Neural cell (in vitro differentiated cells): ENCODE measurements around the gene HRAS. TPM values are rescaled to one million over a fixed set of nuclear protein-coding genes. Genes with fewer than 3 reads are reported as not detected.

ENCODE experiments used
- H2AFZ ChIP-seq: fragments of 200-600, 300-800 bp; sonication (generic), shearing (Covaris generic); 2 replicates; pipeline ENCODE4 v1.6.0; 2014; ENCODE audit warnings: low read depth, mild to moderate bottlenecking, antibody characterized with exemption, low read length, moderate library complexity
- H3F3A ChIP-seq: fragments of 200-600 bp; shearing (Covaris generic); 2 replicates; pipeline ENCODE4 v1.6.1; 2016; ENCODE audit warnings: mild to moderate bottlenecking, moderate library complexity, mixed read lengths, antibody characterized with exemption, low read length; ENCODE audit not compliant: insufficient read depth, poor library complexity, severe bottlenecking
- H3K27ac ChIP-seq: fragments of 200-600, 300-800 bp; sonication (generic), shearing (Covaris generic); 2 replicates; pipeline ENCODE4 v1.5.1; 2014; ENCODE audit warnings: mild to moderate bottlenecking, low read length, moderate library complexity
- H3K27me3 ChIP-seq: fragments of 300-800, 200-600 bp; sonication (generic), shearing (Covaris generic); 2 replicates; pipeline ENCODE4 v1.6.0; 2014; ENCODE audit warnings: mild to moderate bottlenecking, low read depth, low read length, moderate library complexity; ENCODE audit not compliant: insufficient read depth
- H3K36me3 ChIP-seq: fragments of 300-800, 200-600 bp; sonication (generic), shearing (Covaris generic); 2 replicates; pipeline ENCODE4 v1.5.1; 2014; ENCODE audit warnings: mild to moderate bottlenecking, antibody characterized with exemption, low read length, moderate library complexity; ENCODE audit not compliant: insufficient read depth
- H3K4me2 ChIP-seq: fragments of 300-800, 200-600 bp; sonication (generic), shearing (Covaris generic); 2 replicates; pipeline ENCODE4 v1.6.0; 2014; ENCODE audit warnings: mild to moderate bottlenecking, low read length
- H3K4me3 ChIP-seq: fragments of 300-800, 200-600 bp; sonication (generic), shearing (Covaris generic); 2 replicates; pipeline ENCODE4 v1.5.1; 2014; ENCODE audit warnings: mild to moderate bottlenecking, low read length, moderate library complexity
- H3K79me2 ChIP-seq: fragments of 200-600 bp; shearing (Covaris generic); replicated peaks from 2 replicates; pipeline ENCODE4 v1.6.0; 2014; ENCODE audit warnings: mild to moderate bottlenecking, low read length, moderate library complexity; ENCODE audit not compliant: insufficient read depth
- H3K9ac ChIP-seq: fragments of 300-800, 200-600 bp; sonication (generic), shearing (Covaris generic); 2 replicates; pipeline ENCODE4 v1.6.1; 2016; ENCODE audit warnings: mild to moderate bottlenecking, low read length, mixed read lengths
- H3K9me2 ChIP-seq: fragments of 200-600 bp; shearing (Covaris generic); 2 replicates; pipeline ENCODE4 v1.6.1; 2016; ENCODE audit warnings: mild to moderate bottlenecking, low read length, mixed read lengths; ENCODE audit not compliant: insufficient read depth
- H3K9me3 ChIP-seq: fragments of 200-600, 300-800 bp; sonication (generic), shearing (Covaris generic); 2 replicates; pipeline ENCODE4 v1.6.1; 2016; ENCODE audit warnings: mild to moderate bottlenecking, mixed run types, low read length, moderate library complexity, mixed read lengths
- H4K20me1 ChIP-seq: fragments of 200-600 bp; shearing (Covaris generic); 2 replicates; pipeline ENCODE4 v1.6.1; 2016; ENCODE audit warnings: mild to moderate bottlenecking, mixed run types; ENCODE audit not compliant: insufficient read depth
- EP300 ChIP-seq: fragments of 450-650 bp; conservative IDR thresholded peaks from 2 replicates; pipeline ENCODE4 v1.6.1; 2014; ENCODE audit warnings: antibody characterized with exemption, mild to moderate bottlenecking, moderate library complexity; ENCODE audit not compliant: poor library complexity, severe bottlenecking
- EZH2 ChIP-seq: fragments of 200-600, 300-800 bp; shearing (Covaris generic), sonication (generic); IDR thresholded peaks from 2 replicates; pipeline ENCODE4 v1.6.1; 2014; ENCODE audit warnings: antibody characterized with exemption, low read length, borderline replicate concordance, mild to moderate bottlenecking; ENCODE audit not compliant: insufficient read depth, poor library complexity, severe bottlenecking
- MXI1 ChIP-seq: fragments of 450-650 bp; conservative IDR thresholded peaks from 2 replicates; pipeline ENCODE4 v1.6.1; 2014; ENCODE audit warnings: antibody characterized with exemption, mild to moderate bottlenecking; ENCODE audit not compliant: poor library complexity, severe bottlenecking
- POLR2AphosphoS5 ChIP-seq: IDR thresholded peaks from 2 replicates; pipeline ENCODE4 v1.6.1; 2012
- RAD21 ChIP-seq: fragments of 450-650 bp; conservative IDR thresholded peaks from 2 replicates; pipeline ENCODE4 v1.6.1; 2014; ENCODE audit warnings: antibody characterized with exemption, mild to moderate bottlenecking, moderate library complexity
- SMC3 ChIP-seq: fragments of 450-650 bp; conservative IDR thresholded peaks from 2 replicates; pipeline ENCODE4 v1.6.1; 2014; ENCODE audit warnings: antibody characterized with exemption, mild to moderate bottlenecking, moderate library complexity; ENCODE audit not compliant: poor library complexity
- TAF1 ChIP-seq: IDR thresholded peaks from 2 replicates; pipeline ENCODE4 v1.6.1; 2012; ENCODE audit warnings: low read depth
- polyA plus RNA-seq: library from polyadenylated mRNA; depleted of rRNA; stranded (reverse); fragments of >200 nt; gene quantifications from 2 replicates; pipeline ENCODE4 v1.2.3, GENCODE V29; 2014
- TF ChIP-seq, protein P1 (sequence below): fragments of 450-650 bp; IDR thresholded peaks from 2 replicates; pipeline ENCODE4 v1.5.1; 2014; ENCODE audit warnings: antibody characterized with exemption, mild to moderate bottlenecking, moderate library complexity; ENCODE audit not compliant: poor library complexity, severe bottlenecking
- TF ChIP-seq, protein P2 (sequence below): IDR thresholded peaks from 2 replicates; pipeline ENCODE4 v1.6.1; 2012; ENCODE audit warnings: borderline replicate concordance

The HRAS gene
- polyA plus RNA-seq, 1 donor from 2014 or later = 120 TPM

DNA sequence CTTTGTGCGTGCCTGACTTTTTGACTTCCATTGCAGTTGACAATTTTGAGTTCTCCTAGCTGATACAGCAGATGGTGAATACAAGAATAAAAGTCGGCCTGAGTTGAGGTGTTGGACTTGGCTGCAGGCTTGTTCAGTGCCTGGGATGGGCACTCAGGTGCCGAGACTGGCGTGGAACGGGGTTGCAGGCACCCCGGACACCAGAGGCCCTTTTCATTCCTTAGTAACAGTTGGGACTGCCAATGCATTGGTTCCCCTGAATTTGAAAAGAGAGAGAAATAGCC, 42.2 kb upstream of the HRAS start:
- no peak overlapping the region for H3K27ac ChIP-seq

DNA sequence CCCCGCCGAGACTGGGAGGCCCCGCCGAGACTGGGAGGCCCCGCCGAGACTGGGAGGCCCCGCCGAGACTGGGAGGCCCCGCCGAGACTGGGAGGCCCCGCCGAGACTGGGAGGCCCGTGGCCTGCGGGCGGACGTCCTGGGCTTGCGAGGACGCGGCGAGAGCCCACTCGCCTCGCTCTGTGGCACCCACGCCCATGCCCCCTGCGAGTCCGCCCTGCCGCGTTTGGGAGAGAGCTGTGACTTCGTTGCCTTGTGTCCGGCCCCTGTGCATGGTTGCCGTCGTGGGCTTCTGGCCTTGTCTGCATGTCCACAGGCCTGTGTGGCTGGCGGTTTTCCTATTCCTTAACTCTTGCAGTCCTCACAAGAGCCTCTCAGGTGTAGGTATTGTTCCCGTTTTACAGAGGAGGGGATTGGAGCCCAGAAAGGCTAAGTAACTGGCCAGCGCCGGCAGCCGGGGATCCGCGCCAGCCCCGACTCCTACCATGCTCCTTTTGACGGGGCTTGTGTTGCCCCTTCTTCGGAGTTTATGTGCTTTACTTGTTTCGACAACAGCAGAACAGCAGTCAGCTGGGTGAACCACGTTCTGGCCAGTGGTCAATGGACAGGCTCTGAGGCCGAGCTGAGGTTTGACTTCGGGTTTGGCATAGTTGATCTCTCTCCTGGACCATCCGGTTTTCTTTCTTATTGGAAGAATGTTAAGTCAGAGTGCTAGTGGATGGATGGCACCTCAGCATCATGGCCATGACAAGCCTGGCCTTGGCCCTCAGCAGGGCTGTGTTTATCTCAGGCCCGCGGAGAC, 41.6 kb upstream of the HRAS start:
- Histone ChIP-seq H3K9me2 (no peaks in the 10 kb centered on the region), H3K4me3 (peak overlapping the region; percentile 97), H3F3A (no peaks in the 10 kb centered on the region), H3K9me3 (no peaks in the 10 kb centered on the region), H3K27me3 (no peaks in the 10 kb centered on the region), H3K36me3 (no peaks in the 10 kb centered on the region), H3K9ac (peak overlapping the region; percentile 93), H3K27ac (peak overlapping the region; percentile 52), H3K79me2 (peaks cover 39% of the 10 kb centered on the region), H2AFZ (no peak overlapping the region), H3K4me2 (peak overlapping the region; percentile 68), H4K20me1 (peaks cover 16% of the 10 kb centered on the region)
- TF ChIP-seq EZH2 (no peak), RAD21 (no peak), POLR2AphosphoS5 (no peak), TAF1 (no peak), SMC3 (no peak), MXI1 (no peak), EP300 (no peak)
- TF ChIP-seq, protein P1, sequence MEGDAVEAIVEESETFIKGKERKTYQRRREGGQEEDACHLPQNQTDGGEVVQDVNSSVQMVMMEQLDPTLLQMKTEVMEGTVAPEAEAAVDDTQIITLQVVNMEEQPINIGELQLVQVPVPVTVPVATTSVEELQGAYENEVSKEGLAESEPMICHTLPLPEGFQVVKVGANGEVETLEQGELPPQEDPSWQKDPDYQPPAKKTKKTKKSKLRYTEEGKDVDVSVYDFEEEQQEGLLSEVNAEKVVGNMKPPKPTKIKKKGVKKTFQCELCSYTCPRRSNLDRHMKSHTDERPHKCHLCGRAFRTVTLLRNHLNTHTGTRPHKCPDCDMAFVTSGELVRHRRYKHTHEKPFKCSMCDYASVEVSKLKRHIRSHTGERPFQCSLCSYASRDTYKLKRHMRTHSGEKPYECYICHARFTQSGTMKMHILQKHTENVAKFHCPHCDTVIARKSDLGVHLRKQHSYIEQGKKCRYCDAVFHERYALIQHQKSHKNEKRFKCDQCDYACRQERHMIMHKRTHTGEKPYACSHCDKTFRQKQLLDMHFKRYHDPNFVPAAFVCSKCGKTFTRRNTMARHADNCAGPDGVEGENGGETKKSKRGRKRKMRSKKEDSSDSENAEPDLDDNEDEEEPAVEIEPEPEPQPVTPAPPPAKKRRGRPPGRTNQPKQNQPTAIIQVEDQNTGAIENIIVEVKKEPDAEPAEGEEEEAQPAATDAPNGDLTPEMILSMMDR = no peak
- TF ChIP-seq, protein P2, sequence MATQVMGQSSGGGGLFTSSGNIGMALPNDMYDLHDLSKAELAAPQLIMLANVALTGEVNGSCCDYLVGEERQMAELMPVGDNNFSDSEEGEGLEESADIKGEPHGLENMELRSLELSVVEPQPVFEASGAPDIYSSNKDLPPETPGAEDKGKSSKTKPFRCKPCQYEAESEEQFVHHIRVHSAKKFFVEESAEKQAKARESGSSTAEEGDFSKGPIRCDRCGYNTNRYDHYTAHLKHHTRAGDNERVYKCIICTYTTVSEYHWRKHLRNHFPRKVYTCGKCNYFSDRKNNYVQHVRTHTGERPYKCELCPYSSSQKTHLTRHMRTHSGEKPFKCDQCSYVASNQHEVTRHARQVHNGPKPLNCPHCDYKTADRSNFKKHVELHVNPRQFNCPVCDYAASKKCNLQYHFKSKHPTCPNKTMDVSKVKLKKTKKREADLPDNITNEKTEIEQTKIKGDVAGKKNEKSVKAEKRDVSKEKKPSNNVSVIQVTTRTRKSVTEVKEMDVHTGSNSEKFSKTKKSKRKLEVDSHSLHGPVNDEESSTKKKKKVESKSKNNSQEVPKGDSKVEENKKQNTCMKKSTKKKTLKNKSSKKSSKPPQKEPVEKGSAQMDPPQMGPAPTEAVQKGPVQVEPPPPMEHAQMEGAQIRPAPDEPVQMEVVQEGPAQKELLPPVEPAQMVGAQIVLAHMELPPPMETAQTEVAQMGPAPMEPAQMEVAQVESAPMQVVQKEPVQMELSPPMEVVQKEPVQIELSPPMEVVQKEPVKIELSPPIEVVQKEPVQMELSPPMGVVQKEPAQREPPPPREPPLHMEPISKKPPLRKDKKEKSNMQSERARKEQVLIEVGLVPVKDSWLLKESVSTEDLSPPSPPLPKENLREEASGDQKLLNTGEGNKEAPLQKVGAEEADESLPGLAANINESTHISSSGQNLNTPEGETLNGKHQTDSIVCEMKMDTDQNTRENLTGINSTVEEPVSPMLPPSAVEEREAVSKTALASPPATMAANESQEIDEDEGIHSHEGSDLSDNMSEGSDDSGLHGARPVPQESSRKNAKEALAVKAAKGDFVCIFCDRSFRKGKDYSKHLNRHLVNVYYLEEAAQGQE = no peak

More for the DNA sequence above, 42.2 kb upstream of the HRAS start:
- no peaks in the 10 kb centered on the region for H3F3A ChIP-seq
- H3K4me2 ChIP-seq = peak overlapping the region; percentile 68
- no peak overlapping the region for H2AFZ ChIP-seq
- H3K9me2 ChIP-seq = no peaks in the 10 kb centered on the region
- H3K4me3 ChIP-seq = peak overlapping the region; percentile 97
- H3K9ac ChIP-seq = peak overlapping the region; percentile 93
- peaks cover 39% of the 10 kb centered on the region for H3K79me2 ChIP-seq
- H3K27me3 ChIP-seq = no peaks in the 10 kb centered on the region
- no peak for TF ChIP-seq RAD21
- no peak for TF ChIP-seq MXI1
- TF ChIP-seq, protein P2 = no peak
- TF ChIP-seq SMC3 = no peak
- no peak for TF ChIP-seq EP300
- TF ChIP-seq POLR2AphosphoS5 = no peak
- TF ChIP-seq, protein P1 = no peak
- TF ChIP-seq EZH2 = no peak
- no peak for TF ChIP-seq TAF1
- peaks cover 16% of the 10 kb centered on the region for H4K20me1 ChIP-seq
- H3K36me3 ChIP-seq = no peaks in the 10 kb centered on the region
- H3K9me3 ChIP-seq = no peaks in the 10 kb centered on the region
